Measurements from ENCODE around the gene KRT13.

- TF ChIP-seq MAX (IDR thresholded peaks at IDR 0.05) (no peak), JUND (IDR thresholded peaks at IDR 0.05) (no peak), CTCF (IDR thresholded peaks at IDR 0.05; ENCODE audit: low read depth, low read length, missing input control) (no peak)
Measured at GRCh38 chr17:41505007-41505808, at the start of gene KRT13.
